Measurements from ENCODE around the gene TTLL8.

The TTLL8 gene

DNA sequence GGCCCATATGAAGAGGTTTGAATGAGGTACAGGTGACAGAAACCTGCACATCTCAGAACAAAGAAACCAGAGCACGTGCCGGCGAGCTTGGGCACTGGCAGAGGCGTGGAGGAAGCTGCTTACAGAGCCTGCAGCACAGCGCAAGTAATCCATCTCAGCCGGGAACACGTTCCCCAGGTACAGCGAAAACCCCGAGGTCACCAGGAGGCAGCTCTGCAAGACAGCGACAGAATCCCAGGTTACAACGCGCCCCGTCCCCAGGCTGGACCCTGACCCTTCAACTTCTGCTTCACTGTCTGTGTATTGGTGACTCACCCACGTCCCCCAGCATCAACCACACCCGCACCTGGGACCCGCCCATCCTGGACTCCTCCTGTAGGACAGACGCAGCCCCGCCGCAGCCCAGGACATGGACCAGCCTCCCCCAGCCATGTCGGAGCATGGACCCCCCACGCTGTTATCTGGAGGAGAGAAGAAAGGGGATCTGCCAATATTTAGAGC lies 24.9 kb upstream of the TTLL8 start:
- DNase-seq: peak; percentile 13

DNA sequence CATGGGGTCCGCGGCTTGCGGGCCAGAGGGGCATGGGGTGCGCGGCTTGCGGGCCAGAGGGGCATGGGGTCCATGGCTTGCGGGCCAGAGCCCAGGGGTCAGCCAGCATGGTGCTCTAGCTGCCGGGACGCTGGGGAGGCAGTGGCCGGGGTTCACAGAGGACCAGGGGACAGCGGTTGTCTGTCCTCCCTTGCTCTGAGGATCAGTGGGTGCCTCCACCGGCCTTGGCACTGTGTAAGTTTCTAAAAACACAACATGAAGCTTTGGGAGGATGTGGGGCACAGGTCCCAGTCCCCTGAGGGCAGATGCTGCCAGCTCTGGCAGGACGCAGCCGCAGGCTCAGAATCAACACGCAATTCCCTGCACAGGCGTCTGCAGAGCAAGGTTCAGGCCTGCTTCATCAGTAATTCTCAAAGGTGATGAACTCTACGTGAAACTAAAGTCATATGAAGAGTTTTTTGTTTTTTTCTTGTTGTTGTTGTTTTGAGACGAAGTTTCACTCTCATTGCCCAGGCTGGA lies 24.2 kb upstream of the TTLL8 start:
- no peak for DNase-seq

DNA sequence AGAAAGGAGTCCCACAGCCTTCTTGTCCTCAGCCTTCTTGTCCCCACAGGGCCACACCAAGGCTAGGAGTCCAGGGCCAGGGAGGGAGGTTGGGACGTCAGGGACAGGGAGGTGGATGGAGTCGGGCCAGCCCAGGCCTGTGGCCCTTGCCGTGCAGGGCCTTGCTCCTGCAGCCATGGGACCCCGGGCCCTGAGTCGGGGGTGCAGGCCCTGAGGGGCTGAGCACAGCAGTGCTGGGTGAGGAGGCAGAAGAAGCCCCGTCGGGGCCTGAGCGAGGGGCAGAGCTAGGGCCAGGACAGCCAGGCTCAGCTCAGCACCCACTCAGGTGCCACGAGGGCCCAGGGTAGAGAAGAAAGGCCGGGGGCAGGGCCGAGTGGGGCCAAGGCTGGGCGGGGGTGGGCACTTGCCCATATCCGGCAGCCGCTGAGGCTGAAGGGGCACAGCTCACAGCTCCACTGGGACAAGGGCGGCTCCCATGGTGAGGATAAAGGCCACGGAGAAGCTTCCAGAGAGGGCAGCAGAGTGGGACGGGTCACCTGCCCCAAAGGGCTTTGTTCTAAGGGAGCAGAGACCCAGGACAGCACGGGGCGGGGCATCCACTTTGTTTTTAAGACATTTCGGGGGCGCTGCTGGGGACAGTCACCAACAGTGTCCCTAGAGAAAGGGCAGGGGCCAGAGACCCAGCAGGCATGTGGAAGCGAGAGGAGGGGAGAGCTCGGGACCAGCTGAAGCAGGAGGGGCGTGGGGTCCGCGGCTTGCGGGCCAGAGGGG lies 23.5 kb upstream of the TTLL8 start:
- no peak for DNase-seq

DNA sequence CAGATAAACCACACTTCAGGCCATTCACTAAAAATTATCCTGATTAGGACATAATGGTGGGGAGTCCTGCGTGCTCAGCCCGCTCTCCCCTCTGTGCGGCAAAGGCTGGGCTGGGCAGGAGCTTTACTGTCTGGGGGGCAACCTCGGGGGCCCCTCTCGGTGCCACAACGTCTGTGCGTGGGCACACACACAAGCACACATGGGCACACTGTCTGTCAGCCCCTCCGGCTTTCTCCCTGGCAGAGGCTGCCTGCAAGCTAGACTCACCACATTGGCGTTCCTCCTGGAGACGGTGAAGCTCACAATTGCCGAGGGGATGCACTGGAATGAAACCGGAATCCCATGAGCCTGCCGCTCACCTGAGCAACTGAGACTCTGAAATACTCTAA lies 22.0 kb upstream of the TTLL8 start:
- DNase-seq: no peak

DNA sequence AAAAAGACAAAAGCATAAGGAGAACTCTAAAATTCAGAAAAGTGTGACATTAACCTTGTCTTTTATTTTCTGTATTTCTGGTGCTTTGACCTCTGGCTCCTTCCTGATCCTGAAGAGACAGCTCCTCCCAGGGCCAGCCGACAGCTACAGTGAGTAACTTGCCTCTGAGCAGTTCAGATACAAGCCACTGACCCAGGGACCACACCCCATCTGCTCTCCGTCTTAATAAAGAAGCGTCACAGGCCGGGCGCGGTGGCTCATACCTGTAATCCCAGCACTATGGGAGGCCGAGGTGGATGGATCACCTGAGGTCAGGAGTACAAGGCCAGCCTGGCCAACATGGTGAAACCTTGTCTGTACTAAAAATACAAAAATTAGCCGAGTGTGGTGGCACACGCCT lies 20.7 kb upstream of the TTLL8 start:
- no peak for DNase-seq

DNA sequence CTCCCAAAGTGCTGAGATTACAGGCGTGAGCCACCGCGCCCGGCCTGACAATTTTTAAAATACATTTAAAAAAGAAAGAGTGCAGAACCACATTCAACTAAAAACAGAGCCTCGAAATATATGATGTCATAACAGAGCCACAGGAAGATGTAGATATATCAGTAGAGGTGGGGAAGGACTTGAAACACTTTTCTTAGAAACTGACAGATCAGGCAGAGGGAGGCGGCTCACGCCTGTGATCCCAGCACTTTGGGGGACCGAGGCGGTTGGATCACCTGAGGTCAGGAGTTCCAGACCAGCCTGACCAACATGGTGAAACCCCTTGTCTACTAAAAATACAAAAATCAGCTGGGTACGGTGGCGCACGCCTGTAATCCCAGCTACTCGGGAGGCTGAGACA lies 20.1 kb upstream of the TTLL8 start:
- DNase-seq: no peak

DNA sequence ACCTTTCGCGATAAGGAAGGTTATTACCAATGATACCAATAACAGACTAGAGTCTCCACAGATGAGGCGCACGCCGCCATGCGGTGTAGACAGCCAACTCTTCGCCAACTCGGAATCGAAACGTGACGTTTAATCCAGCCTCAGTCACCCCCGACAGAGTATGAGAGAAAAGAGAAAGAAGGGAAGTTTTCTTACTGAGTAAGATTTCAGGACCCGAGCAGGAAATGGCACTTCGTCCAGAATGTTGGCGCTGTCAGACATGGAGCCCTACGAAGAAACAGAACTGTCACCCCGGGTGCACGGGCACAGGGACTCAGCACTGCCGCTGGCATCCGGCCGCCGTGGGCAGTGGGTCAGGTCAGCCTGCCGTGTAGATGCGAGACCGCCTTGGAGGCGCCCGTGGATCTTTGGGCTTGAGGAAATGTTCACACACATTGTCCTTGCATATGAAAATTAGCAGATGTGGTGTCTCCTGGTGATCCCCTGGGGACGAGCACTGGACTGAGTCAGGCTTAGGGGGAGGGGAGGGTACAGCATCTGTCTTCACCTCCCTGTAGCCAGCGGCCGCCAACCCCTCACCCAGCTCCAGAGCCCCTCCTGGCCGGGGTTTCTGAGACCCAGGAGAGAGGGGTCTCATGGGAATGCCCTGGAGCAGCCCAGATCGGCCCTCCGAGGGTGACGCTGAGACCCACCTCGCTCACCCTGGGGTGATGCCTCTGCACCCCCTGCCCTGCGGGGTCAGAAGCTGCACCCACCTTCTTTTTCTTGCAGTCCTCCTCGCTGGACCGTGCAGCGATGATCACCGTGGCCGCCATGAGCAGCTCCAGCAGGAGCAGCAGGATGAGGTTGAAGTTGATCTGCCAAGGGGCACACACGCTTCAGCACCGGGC lies 18.8 kb upstream of the TTLL8 start:
- peak; percentile 10 for DNase-seq

DNA sequence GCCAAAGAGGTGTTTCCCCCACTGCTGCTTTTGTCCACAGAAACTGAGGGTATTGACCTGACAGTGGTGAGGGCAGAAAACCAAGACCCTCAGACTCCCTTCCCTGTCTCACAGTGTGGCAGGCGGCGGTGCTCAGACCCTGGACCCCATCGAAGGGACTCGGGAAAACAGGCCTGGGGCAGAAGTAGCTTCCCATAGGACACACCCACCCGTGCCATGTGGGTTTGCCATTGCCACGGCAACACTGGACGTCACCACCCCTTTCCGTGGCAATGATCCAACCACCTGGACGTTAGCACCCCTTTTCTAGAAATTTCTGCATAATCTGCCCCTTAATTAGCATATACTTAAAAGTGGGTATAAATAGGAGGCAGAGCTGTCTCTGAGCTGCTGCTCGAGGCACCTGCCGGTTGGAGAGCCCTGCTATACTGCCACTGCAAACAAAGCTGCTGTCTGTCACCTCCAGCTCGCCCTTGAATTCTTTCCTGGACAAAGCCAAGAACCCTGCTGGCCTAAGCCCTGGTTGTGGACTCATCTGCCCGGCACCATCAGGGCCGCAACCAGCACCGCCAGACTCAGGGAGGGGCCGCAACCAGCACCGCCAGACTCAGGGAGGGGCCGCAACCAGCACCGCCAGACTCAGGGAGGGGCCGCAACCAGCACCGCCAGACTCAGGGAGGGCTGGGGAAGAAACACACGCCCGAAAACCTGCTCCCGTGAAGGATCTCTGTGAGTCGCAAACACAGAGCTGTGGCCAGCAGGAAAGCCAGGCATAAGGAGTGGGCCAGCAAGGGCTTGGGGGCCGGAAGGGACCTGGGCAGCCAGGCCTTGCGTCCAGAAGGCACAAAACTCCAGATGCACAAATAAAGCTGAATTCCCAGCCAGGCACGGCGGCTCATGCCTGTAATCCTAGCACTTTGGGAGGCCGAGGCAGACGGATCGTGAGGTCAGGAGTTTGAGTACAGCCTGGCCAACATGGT lies 16.7 kb upstream of the TTLL8 start:
- peak; percentile 18 for DNase-seq

DNA sequence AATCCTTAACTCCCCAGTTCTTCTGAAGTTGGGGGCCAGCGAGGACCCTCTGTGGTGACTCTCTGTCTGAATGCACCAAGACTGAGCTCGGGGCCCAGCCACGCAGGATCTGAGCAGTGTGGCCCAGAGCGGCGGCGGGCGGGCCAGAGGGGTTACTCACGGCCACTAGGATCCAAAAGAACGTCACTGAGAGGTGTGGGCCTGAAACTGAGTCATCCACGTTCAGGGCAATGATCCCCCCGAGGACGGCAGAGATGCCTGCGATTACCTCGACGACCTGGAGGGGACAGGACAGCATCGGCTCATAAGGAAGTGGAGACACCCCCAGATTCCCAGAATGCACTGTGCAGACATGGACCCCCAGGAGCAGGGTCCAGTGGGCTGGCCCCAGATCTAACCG lies 16.0 kb upstream of the TTLL8 start:
- no peak for DNase-seq

DNA sequence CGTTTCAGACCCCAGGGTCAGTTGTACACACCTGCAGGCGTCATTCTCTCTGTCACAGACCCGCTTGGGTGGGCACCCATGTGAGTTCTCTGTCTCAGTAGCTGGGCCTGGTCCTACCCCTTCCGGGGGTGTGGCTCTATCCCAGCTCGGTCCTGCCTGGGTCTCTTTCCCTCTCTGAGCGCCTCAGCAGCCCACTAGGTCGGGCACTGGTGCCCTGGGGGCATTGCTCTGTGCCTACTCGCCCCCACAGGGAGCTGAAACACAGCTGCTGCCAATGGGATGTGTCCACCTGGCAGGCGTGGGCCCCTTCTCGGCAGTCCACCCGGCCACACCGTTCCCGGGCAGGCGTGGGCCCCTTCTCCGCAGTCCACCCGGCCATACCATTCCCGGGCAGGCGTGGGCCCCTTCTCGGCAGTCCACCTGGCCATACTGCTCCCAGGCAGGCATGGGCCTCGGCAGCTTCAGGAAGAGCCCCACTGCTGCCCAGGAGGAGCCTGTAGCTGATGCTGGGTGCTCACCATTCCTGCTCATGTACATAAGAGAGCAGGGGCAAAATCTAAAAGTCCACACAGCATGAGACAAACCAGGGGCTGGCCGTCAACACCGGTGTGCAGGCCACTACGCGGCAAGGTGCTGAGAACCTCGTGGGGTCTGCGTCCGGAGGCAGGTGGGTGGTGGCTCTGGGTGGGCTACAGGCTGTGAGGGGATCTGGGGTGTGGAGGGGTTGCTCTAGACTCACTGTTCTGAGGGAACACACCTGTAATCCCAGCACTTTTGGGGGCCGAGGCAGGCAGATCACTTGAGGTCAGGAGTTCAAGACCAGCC lies 14.8 kb upstream of the TTLL8 start:
- no peak for DNase-seq

DNA sequence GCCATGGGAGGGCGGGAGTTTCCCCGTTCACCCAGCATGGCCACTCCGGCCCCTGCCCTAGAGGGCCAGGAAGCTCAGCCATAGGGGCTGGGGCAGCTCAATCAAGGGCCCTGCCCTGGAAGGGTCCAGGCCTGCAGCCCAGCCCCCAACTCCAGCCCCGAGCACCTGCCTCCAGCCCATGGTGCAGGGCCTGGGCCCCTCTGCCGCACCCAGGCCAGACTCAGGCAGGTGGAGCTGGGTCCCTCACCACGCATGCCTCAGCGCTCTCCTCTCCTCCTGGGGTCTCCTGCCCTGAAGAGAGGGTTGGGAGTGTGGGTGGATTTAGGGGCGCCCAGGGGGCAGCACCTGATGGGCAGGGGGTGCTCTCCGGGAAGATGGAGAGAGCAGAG lies 14.1 kb upstream of the TTLL8 start:
- DNase-seq: no peak

DNA sequence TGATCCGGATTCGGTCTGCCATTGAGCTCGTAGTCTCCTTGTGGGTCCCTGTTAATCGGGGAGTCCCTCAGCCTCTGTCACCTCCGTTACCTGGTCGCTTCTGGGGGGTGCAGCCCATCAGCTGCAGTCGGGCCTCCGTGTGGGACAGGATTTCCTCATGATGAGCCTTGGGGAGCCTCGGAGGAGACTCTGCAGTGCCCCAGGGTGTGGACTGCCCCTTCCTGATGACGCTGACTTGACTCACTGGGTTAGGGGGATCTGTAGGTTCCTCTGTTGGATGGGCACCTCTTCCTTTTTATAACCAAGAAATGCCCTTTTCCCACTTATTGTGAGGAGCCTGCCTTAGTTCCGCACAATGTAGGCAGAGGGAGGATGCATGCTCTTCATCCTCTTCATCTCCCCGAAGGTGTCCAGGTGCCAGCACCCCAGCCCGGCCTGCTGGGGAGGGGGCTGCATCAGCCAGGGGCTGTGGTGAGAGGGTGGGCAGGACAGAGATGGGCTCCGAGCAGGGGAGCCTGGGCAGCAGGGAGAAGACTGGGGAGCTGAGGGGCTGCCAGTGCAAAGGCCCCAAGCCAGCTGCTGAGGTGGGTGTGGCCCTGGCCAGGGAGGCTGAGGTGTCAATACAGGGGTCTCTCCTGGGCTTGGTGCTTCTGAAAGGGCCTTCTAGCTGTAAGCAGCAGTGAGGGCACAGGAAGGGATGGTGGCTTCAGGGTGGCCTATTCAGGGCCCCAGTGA lies 13.5 kb upstream of the TTLL8 start:
- DNase-seq: no peak

DNA sequence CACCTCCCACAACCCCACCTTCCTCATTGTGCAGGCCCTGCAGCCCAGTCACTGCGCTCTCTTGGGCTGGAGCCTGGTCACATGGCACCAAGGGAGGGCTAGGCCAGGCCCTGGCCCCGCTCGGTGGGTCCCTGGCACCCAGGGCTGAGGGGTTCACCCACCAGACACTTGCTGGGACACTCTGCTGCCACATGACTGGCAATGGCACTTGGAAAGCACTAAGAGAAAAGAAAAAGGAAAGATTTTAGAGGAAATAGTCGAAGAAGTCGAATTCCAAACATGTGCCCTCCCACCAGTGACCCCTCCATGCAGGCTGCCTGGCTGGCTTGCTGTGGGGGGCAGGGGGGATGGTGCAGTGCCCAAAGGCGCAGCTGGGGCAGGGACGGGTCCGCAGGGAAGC lies 12.3 kb upstream of the TTLL8 start:
- no peak for DNase-seq

DNA sequence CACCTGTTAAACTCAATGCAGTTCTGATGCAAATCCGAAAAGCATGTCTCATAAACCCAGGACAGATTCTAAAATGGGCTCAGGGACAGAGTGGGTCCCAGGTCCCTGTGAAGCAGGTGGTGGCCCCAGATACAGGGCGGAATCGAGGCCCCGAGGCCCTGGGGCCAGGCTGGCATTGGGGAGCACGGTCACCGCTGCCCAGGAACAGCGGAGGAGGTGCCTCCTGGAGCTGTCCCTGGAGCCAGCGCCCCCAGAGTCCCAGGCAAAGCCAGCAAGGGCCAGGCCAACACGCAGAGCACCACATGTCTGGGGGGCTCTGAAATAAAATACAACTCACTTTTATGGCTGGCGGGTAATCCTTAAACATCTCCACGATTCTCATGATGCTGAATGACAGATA lies 10.0 kb upstream of the TTLL8 start:
- no peak for DNase-seq

DNA sequence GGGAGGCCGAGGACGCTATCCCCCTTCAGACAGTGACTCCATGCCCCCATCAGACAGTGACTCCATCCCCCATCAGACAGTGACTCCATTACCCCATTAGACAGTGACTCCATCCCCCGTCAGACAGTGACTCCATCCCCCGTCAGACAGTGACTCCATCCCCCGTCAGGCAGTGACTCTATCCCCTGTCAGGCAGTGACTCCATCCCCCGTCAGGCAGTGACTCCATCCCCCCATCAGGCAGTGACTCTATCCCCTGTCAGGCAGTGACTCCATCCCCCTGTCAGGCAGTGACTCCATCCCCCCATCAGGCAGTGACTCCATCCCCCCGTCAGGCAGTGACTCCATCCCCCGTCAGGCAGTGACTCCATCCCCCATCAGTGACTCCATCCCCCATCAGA lies 9.1 kb upstream of the TTLL8 start:
- no peak for DNase-seq

DNA sequence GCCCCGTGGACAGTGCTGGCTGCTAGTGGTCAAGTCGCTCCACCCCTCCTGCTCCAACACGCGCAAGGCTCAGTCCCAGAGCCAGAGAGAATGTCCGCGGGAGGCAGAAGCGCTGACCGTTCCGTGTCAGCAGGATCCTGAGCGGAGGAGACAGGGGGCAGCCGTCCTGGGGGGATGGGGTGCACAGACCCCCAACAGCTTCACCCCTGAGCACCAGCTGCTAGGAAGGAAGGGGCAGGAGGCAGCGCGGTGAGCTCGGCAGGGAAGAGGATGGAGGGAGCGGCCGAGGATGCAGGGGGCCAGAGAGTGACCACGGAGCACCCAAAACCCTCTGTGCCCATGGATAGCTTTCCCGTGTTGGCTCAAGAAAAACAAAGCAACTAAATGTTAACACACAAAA lies 6.4 kb upstream of the TTLL8 start:
- no peak for DNase-seq

DNA sequence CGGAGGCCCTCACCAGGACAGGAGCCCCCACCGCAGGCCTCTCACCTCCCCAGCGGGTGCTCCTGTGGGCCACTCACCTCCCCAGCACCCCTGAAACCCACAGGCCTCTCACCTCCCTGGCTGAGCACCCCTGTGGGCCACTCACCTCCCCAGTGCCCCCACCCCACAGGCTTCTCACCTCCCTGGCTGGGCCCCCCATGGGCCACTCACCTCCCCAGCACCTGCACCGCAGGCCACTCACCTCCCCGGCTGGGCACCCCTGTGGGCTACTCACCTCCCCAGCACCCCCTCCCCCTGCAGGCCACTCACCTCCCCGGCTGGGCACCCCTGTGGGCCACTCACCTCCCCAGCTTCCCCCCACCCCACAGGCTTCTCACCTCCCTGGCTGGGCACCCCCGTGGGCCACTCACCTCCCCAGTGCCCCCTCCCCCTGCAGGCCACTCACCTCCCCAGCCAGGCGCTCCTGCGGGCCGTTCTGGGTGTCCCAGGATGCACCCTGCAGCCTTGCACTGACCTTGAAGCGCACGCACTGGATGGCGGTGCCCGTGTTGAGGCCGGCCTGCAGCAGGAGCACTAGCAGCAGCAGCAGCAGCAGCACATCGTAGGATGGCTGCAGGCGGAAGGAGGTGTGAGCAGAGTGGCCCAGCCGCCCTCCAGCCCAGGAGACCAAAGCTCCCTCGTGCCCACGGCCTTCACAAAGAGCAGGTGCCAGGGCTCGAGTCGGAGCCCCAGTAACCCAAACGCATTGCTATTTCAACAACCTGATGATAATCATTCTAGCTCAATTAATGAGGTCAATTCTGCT lies 5.7 kb upstream of the TTLL8 start:
- DNase-seq: no peak

DNA sequence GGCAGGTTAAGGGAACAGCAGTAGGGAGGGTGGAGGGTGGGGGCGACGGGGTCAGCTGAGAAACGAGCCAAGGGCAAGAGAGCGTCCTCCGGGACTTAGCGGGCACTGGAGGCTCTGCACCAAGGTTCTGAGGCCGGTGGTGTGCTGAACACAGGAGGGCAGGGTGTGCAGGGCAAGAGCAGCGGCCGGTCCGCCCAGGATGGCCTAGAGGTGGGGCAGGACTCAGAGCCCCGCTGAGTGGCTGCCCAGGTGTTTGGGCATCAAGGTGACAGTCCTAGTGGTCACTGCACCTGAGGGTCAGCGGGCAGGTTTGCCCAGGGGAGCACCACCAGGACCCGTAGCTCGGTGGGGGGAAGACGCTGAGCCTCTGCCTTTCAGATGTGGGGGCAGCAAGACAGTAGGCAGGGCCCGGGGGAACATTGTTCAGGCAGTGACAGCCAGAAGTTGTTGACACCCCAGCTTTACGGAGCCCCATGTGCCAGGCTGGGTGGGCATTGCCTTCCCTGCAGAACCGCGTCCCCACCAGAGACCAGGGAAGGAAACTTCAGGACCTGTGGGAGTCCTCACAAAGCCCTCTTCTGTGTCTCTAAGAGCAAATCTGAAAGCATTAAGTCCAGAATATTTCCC lies 4.5 kb upstream of the TTLL8 start:
- DNase-seq: no peak

DNA sequence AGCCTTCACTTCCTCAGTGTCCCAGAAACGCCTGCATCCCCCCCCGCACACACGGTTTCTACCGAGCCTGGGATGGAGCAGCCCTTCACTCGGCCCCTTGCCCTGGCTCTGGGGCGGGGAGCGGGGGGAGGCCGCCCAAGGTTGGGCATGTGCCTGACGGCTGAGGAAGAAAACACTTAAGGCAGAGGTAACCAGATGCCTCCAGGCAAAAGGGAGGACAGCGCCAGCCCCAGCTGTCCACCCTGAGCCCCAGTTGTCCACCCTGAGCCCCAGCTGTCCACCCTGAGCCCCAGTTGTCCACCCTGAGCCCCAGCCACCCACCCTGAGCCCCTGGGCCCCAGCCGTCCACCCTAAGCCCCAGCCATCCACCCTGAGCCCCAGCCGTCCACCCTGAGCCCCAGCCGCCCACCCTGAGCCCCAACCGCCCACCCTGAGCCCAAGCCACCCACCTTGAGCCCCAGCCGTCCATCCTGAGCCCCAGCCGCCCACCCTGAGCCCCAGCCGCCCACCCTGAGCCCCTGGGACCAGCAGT lies 3.8 kb upstream of the TTLL8 start:
- no peak for DNase-seq

All from 8988T (cell line).